Mesendoderm (in vitro differentiated cells): ENCODE measurements around the gene SLAMF6.
"Not testable (repeated sequence)": the region's sequence is repeated elsewhere in the genome, so short reads cannot be mapped to it uniquely, and the experiment has no call there.

ENCODE experiments used
- DNase-seq: peaks from one replicate; pipeline ENCODE4 v3.0.0; 2013
- H2AK5ac ChIP-seq: 2 replicates; pipeline ENCODE4 v1.6.1; 2013; ENCODE audit warnings: low read length, inconsistent platforms
- H2BK120ac ChIP-seq: 2 replicates; pipeline ENCODE4 v1.6.1; 2013; ENCODE audit warnings: low read depth, mild to moderate bottlenecking, low read length, moderate library complexity, mixed read lengths
- H2BK15ac ChIP-seq: replicated peaks from 2 replicates; pipeline ENCODE4 v1.6.1; 2013; ENCODE audit warnings: low read depth, mild to moderate bottlenecking, moderate library complexity
- H2BK5ac ChIP-seq: 2 replicates; pipeline ENCODE4 v1.6.1; 2013; ENCODE audit warnings: low read length, inconsistent platforms
- H3K18ac ChIP-seq: 2 replicates; pipeline ENCODE4 v1.6.1; 2013; ENCODE audit warnings: mild to moderate bottlenecking, low read length, mixed read lengths
- H3K23ac ChIP-seq: one replicate; pipeline ENCODE4 v1.6.1; 2013; ENCODE audit warnings: low read length
- H3K27ac ChIP-seq: 2 replicates; pipeline ENCODE4 v1.5.1; 2013; ENCODE audit warnings: low read depth, mild to moderate bottlenecking, inconsistent platforms, low read length, moderate library complexity
- H3K27me3 ChIP-seq: 2 replicates; pipeline ENCODE4 v1.6.1; 2013; ENCODE audit warnings: low read length, control low read depth, mild to moderate bottlenecking, inconsistent platforms; ENCODE audit not compliant: insufficient read depth, poor library complexity
- H3K36me3 ChIP-seq: 2 replicates; pipeline ENCODE4 v1.6.1; 2013; ENCODE audit warnings: low read length, inconsistent platforms; ENCODE audit not compliant: control insufficient read depth, insufficient read depth
- H3K4ac ChIP-seq: one replicate; pipeline ENCODE4 v1.6.1; 2013; ENCODE audit warnings: low read depth, mild to moderate bottlenecking, low read length, moderate library complexity
- H3K4me1 ChIP-seq: 2 replicates; pipeline ENCODE4 v1.6.1; 2013; ENCODE audit warnings: low read depth, low read length, inconsistent platforms; ENCODE audit not compliant: control insufficient read depth
- H3K4me2 ChIP-seq: 2 replicates; pipeline ENCODE4 v1.6.1; 2013; ENCODE audit warnings: low read length
- H3K4me3 ChIP-seq: 2 replicates; pipeline ENCODE4 v1.5.1; 2013; ENCODE audit warnings: mild to moderate bottlenecking, low read length
- H3K56ac ChIP-seq: one replicate; pipeline ENCODE4 v1.6.1; 2013; ENCODE audit warnings: low read length
- H3K79me1 ChIP-seq: 2 replicates; pipeline ENCODE4 v1.6.1; 2013; ENCODE audit warnings: low read length, inconsistent platforms
- H3K79me2 ChIP-seq: 2 replicates; pipeline ENCODE4 v1.6.1; 2013; ENCODE audit warnings: mild to moderate bottlenecking, low read length; ENCODE audit not compliant: control insufficient read depth, insufficient read depth
- H3K9ac ChIP-seq: 2 replicates; pipeline ENCODE4 v1.6.1; 2013; ENCODE audit warnings: low read length, inconsistent platforms
- H4K5ac ChIP-seq: one replicate; pipeline ENCODE4 v1.6.1; 2013; ENCODE audit warnings: low read length
- H4K8ac ChIP-seq: one replicate; pipeline ENCODE4 v1.6.1; 2013; ENCODE audit warnings: low read depth, mild to moderate bottlenecking, control low read depth, low read length, moderate library complexity
- WGBS: extraction: QIAGEN DNeasy Blood & Tissue Kit; methylation state at CpG from one replicate; pipeline ENCODE4 v1.1.7; 2013; ENCODE audit warnings: low lambda C conversion rate, missing lambda C conversion rate; ENCODE audit not compliant: insufficient coverage; ENCODE audit errors: extremely low coverage; 5-methylcytosine and 5-hydroxymethylcytosine counted together

SLAMF6 gene

GRCh38 chr1:160519642-160520435 is 3.2 kb downstream of the SLAMF6 start:
- peak; percentile 75 for DNase-seq
- Histone ChIP-seq H2BK15ac (peak overlapping the region; percentile 57), H4K5ac (no peak overlapping the region), H3K23ac (no peak overlapping the region), H2BK5ac (no peak overlapping the region), H2AK5ac (no peak overlapping the region), H3K4me2 (no peak overlapping the region), H3K4ac (no peak overlapping the region), H3K18ac (peak overlapping the region; percentile 68), H4K8ac (no peak overlapping the region), H3K27me3 (no peaks in the 10 kb centered on the region), H3K27ac (no peak overlapping the region), H3K9ac (no peak overlapping the region), H3K4me3 (no peak overlapping the region), H3K79me2 (no peaks in the 10 kb centered on the region), H3K56ac (no peak overlapping the region), H3K36me3 (no peaks in the 10 kb centered on the region), H2BK120ac (no peak overlapping the region), H3K79me1 (no peaks in the 10 kb centered on the region), H3K4me1 (peaks cover 3% of the 10 kb centered on the region)
- WGBS = no CpG with 5 or more reads among the region's 5 CpGs

- H3K9ac ChIP-seq, H3K27me3 ChIP-seq, H2BK120ac ChIP-seq, H4K8ac ChIP-seq, H2BK5ac ChIP-seq, H3K27ac ChIP-seq, H2BK15ac ChIP-seq, H4K5ac ChIP-seq, DNase-seq, H3K4me1 ChIP-seq, H3K18ac ChIP-seq, H3K36me3 ChIP-seq, H3K4ac ChIP-seq, H3K79me2 ChIP-seq, H3K79me1 ChIP-seq, H3K4me3 ChIP-seq, H3K4me2 ChIP-seq, H2AK5ac ChIP-seq, H3K23ac ChIP-seq, H3K56ac ChIP-seq: not testable (repeated sequence)
- no CpG with 5 or more reads among the region's 2 CpGs for WGBS
Observed at GRCh38 chr1:160517519-160517918, 5.5 kb downstream of the SLAMF6 start.

GRCh38 chr1:160515908-160516307 is 7.1 kb downstream of the SLAMF6 start:
- H4K5ac ChIP-seq, H2AK5ac ChIP-seq, H3K4me3 ChIP-seq, DNase-seq, H3K23ac ChIP-seq, H2BK5ac ChIP-seq, H3K27me3 ChIP-seq, H3K18ac ChIP-seq, H2BK15ac ChIP-seq, H3K79me1 ChIP-seq, H3K4me1 ChIP-seq, H3K4ac ChIP-seq, H3K79me2 ChIP-seq, H3K27ac ChIP-seq, H3K9ac ChIP-seq, H3K56ac ChIP-seq, H3K36me3 ChIP-seq, H3K4me2 ChIP-seq, H2BK120ac ChIP-seq, H4K8ac ChIP-seq: not testable (repeated sequence)
- no CpG with 5 or more reads among the region's 1 CpG for WGBS

GRCh38 chr1:160504651-160505050 is 18.4 kb downstream of the SLAMF6 start:
- H3K4ac ChIP-seq = no peak overlapping the region
- WGBS = no CpG with 5 or more reads among the region's 2 CpGs
- H3K4me1 ChIP-seq = no peaks in the 10 kb centered on the region
- no peak overlapping the region for H3K27ac ChIP-seq
- DNase-seq = no peak
- peaks cover 2% of the 10 kb centered on the region for H3K27me3 ChIP-seq
- H4K8ac ChIP-seq = no peak overlapping the region
- no peak overlapping the region for H3K4me2 ChIP-seq
- no peak overlapping the region for H2BK15ac ChIP-seq
- no peak overlapping the region for H3K56ac ChIP-seq
- no peak overlapping the region for H3K18ac ChIP-seq
- no peak overlapping the region for H3K9ac ChIP-seq
- no peak overlapping the region for H4K5ac ChIP-seq
- H2AK5ac ChIP-seq = no peak overlapping the region
- H3K79me1 ChIP-seq = no peaks in the 10 kb centered on the region
- no peak overlapping the region for H3K4me3 ChIP-seq
- no peak overlapping the region for H3K23ac ChIP-seq
- no peak overlapping the region for H2BK120ac ChIP-seq
- H2BK5ac ChIP-seq = no peak overlapping the region
- no peaks in the 10 kb centered on the region for H3K36me3 ChIP-seq
- no peaks in the 10 kb centered on the region for H3K79me2 ChIP-seq

- no CpG with 5 or more reads among the region's 6 CpGs for WGBS
- H3K4me3 ChIP-seq = no peak overlapping the region
- H3K18ac ChIP-seq = no peak overlapping the region
Observed at GRCh38 chr1:160503087-160503486, 20.0 kb downstream of the SLAMF6 start.

More at GRCh38 chr1:160503087-160503486, 20.0 kb downstream of the SLAMF6 start:
- H3K4me1 ChIP-seq = no peaks in the 10 kb centered on the region
- no peak overlapping the region for H3K4ac ChIP-seq
- H4K5ac ChIP-seq = no peak overlapping the region
- H3K27me3 ChIP-seq = peaks cover 2% of the 10 kb centered on the region
- DNase-seq = no peak
- H3K23ac ChIP-seq = no peak overlapping the region
- H3K27ac ChIP-seq = no peak overlapping the region
- H2BK5ac ChIP-seq = no peak overlapping the region
- H3K79me1 ChIP-seq = no peaks in the 10 kb centered on the region
- H2BK120ac ChIP-seq = no peak overlapping the region
- no peak overlapping the region for H2BK15ac ChIP-seq
- H2AK5ac ChIP-seq = no peak overlapping the region
- H3K4me2 ChIP-seq = no peak overlapping the region
- H3K79me2 ChIP-seq = no peaks in the 10 kb centered on the region
- H3K9ac ChIP-seq = no peak overlapping the region
- H3K36me3 ChIP-seq = no peaks in the 10 kb centered on the region
- no peak overlapping the region for H4K8ac ChIP-seq
- no peak overlapping the region for H3K56ac ChIP-seq
